Left cardiac atrium (tissue), 4 donors: ENCODE results near the gene STK4. TPM values are rescaled to one million over a fixed set of nuclear protein-coding genes. Genes with fewer than 3 reads are reported as not detected.

Experiments
- ATAC-seq, 2 donors: fragments of 200-7000 bp; cut with Tn5 transposase; one replicate each; pipeline ENCODE4 v1.9.1; 2020; ENCODE audit warnings: mild to moderate bottlenecking in 2 of 2, moderate library complexity in 2 of 2
- DNase-seq: peaks from one replicate; pipeline ENCODE4 v3.0.0-alpha.2; 2020
- intact Hi-C, 2 donors: fragments of 100-400 bp; cut with DNase I; formaldehyde crosslinking; loops; one replicate each; pipeline versions ENCODE4 v1.14.1 to v1.15.1; 2022 to 2023
- total RNA-seq, 2 donors: library from RNA; stranded (reverse); fragmentation: NEBNext Ultra II Directional; extraction: Animal tissue kit (Norgen Biotek cat#: 25700); gene quantifications; one replicate each; pipeline ENCODE4 v1.2.1, GENCODE V29; 2021
- donor health status: DM: no; HTN: yes; CAD: no.
- donor health status: DM: no; HTN: yes; CAD: no; lungs with severe emphysema.
- donor health status: DM: yes; HTN: yes; CAD: no.
- donor health status: Dilated cardiomyopathy.

Gene STK4
- total RNA-seq, 2 donors from 2014 or later = 16.0 to 16.4 TPM

GRCh38 chr20:45094201-45094600 lies 127.9 kb downstream of the STK4 start:
- no peak for DNase-seq
- ATAC-seq = no peak
- intact Hi-C loops = loop anchor here (5.0 to 10.0 kb wide), 3 partner anchors 42 to 201 kb away; no protein-coding TSS in a partner anchor

- DNase-seq (no peak), ATAC-seq (no peak)
- intact Hi-C loops = loop anchor here (5.0 to 10.0 kb wide), 4 partner anchors 43 to 200 kb away; no protein-coding TSS in a partner anchor
Observed at GRCh38 chr20:45094864-45095574, 128.7 kb downstream of the STK4 start.

DNA sequence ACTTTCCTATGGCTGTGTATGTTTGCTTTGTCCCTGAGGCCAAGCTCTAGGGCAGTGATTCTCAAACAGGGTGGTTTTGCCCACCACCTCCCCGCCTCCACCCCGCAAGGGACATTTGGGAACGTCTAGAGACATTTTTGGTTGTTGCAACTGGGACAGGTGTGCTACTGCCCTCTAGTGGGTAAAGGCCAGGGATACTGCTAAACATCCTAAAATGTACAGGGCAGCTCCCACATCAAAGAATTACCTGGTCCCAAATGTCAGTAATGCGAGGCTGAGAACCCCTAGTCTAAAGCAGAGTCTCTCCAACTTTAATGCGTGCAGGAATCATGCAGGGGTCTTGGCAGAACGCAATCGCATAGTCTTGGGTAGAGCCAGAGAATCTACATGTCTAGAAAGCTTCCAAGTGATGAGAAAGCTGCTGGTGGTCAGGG lies 129.5 kb downstream of the STK4 start:
- intact Hi-C loops = loop anchor here (1.0 to 10.0 kb wide), 4 partner anchors 54 to 199 kb away; no protein-coding TSS in a partner anchor
- ATAC-seq = peak; percentile 39 to 55

GRCh38 chr20:45096781-45097180 lies 130.5 kb downstream of the STK4 start:
- no peak for DNase-seq
- ATAC-seq = no peak
- intact Hi-C loops = loop anchor here (1.0 to 10.0 kb wide), 4 partner anchors 54 to 198 kb away; no protein-coding TSS in a partner anchor

More for the DNA sequence above, 129.5 kb downstream of the STK4 start:
- DNase-seq = peak; percentile 58

DNA sequence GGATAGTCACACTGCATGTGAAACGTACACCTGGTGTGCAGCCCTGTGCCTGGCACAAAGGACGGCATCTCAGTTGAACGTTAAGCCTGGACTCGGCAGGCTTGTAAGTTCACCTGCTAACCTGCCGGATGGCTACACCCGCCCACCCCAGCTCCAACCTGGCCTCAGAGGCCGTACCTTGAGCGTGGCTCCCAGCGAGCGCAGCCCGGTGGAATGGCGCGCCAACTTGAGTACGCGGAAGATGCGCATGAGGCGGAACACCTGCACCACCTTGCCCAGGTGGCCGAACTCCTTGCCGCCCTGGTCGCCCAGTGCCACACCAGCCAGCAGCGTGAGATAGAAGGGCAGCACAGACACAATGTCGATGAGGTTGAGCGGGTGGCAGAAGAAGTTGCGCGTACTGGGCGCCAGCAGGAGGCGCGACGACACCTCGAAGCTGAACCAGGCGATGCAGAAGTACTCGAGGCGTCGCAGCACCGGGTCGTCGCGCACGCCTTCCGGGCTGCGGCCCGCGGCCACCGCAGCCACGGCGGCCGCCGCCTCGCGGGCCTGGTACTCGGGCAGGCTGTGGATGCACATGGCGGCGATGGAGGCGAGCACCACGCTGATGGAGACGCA lies 131.3 kb downstream of the STK4 start:
- intact Hi-C loops = loop anchor here (5.0 to 10.0 kb wide), 3 partner anchors 55 to 197 kb away; no protein-coding TSS in a partner anchor
- ATAC-seq (peak in 1 of 2 donors; percentile 41), DNase-seq (peak; percentile 44)

DNA sequence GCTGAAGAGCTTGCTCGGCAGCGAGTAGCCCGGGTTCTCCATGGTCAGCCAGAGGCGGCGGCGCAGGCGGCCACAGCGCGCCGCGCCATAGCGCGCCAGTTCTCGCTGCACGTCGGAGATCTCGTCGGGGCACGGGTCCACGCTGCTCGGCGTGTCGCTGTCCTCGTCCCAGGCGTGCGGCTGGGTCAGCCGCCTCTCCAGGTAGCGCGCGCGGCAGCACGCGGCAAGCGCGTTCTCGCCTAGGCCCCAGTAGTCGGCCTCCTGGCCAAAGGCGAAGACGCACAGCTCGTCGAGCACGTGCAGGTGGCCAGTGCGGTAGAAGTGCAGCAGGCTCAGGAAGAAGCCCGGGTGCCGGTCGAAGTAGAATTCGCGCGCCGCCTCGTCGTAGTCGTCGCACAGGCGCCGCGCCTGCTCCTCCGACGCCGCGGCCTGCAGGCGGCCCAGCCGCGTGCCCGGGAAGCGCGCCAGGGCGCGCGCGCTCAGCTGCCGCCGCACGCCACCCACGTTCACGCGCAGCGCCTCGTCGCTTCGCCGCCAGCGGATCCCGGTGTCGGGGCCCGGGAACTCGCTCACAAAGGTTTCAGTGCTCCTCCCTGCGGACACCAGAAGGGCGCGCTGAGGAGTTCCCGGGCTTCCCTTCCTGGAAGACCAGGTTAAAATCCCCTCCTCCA lies 131.9 kb downstream of the STK4 start:
- ATAC-seq (peak in 1 of 2 donors; percentile 38), DNase-seq (peak; percentile 40)
- intact Hi-C loops = loop anchor here (5.0 to 10.0 kb wide), 3 partner anchors 56 to 197 kb away; no protein-coding TSS in a partner anchor

GRCh38 chr20:45100563-45101245 lies 134.4 kb downstream of the STK4 start, which contains the start of gene KCNS1:
TSS of gene KCNS1 (minus strand) at chr20:45101127. CDS start at chr20:45099236, 1,891 bp downstream.
- DNase-seq (no peak), ATAC-seq (peak in 1 of 2 donors; percentile 40)
- intact Hi-C loops = no loop called here

DNA sequence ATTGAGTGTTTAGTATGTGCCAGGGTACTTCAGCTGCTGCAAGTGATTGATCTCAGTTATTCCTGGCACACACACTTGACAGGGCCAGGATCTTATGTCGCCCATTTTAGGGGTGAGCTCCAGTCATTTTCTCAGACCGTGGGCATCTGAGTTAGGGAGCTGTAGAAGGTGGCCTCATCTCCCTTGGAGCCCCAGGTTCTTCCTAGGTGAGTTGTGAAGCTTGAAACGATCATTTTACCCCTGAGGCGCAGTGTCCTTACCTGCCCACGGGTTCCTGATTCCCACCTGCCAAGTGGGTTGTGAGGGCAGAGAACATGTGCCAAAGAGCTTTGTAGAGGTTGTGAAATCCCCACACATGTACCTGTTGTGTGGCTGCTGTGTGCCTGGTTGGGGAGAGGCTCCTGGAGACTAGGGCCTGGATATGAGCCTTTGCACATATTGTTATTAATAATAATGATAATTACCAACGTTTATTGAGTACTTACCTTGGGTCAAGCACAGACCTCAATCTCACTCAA lies 135.1 kb downstream of the STK4 start:
- intact Hi-C loops = no loop called here
- DNase-seq = no peak
- ATAC-seq = peak in 1 of 2 donors; percentile 25

GRCh38 chr20:45103072-45103471 lies 136.8 kb downstream of the STK4 start:
- DNase-seq = no peak
- no peak for ATAC-seq
- intact Hi-C loops = no loop called here

DNA sequence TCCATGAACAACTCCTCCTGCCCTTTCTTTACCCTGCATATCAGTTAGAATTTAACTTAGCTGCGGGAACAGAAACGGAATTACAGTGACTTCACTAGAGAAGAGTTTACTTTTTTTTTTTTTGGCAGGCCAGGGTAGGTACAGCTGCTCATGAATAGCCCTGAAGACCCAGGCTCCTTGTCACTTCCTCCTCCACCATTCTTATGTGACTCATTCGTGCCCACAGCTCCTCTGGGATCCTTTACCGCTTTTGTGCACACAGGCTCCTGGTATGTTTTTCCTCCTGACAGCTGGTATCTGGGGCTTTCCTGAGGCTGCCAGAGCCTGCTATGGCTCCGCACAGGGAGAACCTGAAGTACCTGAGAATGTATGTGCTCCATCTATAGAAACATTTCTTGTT lies 138.5 kb downstream of the STK4 start:
- DNase-seq = no peak
- ATAC-seq = no peak
- intact Hi-C loops = no loop called here

DNA sequence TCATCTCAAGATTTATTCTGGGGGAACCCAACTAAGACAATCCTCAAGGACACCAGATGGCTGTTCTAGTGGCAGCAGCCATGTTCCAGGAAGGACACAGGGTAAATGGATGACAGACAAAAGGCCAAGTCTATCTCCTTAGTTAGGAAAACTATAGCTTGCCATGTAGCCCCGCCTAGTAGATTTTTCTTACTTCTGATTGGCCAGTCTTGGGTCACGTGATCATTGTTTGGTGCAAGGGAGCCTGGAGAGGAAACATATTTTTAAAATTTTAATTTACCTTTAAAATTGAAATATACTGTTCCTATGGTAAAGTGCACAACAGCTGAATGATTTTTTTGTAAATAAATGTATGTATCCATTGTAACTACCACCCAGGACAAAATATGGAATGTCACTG lies 139.0 kb downstream of the STK4 start:
- intact Hi-C loops = no loop called here
- DNase-seq = no peak
- no peak for ATAC-seq

- DNase-seq = no peak
- ATAC-seq = no peak
- intact Hi-C loops = no loop called here
Observed at GRCh38 chr20:45109634-45110033, 143.3 kb downstream of the STK4 start.

DNA sequence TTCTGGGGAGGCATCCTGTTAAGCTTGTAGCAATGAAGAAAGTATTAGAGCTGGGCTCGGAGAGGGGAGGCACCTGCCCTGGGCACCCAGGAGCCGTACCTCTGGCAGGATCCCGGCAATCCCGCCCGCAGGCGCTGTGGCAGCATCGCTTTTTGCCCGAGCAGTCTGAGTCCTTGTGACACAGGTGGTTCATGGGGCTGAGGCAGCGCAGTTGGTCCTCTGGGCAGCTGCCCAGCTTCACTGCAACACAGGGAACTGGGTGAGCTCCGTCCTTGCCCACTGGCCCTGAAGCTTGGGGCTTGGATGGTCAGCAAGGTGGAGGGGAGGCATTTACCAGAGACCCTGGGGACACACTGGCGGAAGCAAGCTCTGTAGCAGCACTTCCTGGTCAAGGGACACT lies 144.0 kb downstream of the STK4 start:
- intact Hi-C loops = no loop called here
- ATAC-seq = no peak
- no peak for DNase-seq

GRCh38 chr20:45111285-45111684 lies 145.0 kb downstream of the STK4 start:
- intact Hi-C loops = no loop called here
- no peak for ATAC-seq
- no peak for DNase-seq

- intact Hi-C loops = no loop called here
- ATAC-seq = no peak
- no peak for DNase-seq
Observed at GRCh38 chr20:45111799-45112471, 145.6 kb downstream of the STK4 start.

DNA sequence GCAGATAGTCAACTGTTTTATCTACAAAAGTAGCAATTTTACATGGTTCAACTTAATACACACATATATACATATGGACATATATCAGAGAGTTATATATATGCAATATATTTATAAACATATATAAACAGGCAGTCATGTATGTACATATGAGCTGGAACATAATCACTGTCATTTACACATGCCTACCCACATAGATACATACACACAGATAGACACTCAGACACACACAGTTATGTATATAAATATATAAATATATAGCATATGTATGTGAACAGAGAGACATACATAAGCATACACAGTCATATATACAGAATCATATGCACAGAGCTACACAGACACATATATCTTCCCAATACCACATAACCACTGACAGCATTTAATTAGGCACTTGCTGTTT lies 146.4 kb downstream of the STK4 start:
- ATAC-seq (no peak), DNase-seq (no peak)
- intact Hi-C loops = no loop called here

GRCh38 chr20:45113865-45114264 lies 147.6 kb downstream of the STK4 start:
- intact Hi-C loops = no loop called here
- ATAC-seq (no peak), DNase-seq (no peak)
